ENCODE data around the gene PRDX3.

Gene PRDX3

GRCh38 chr10:119178372-119179119, at the start of gene PRDX3:
Gene PRDX3, minus strand, starts transcription at chr10:119178812. Its CDS starts 22 bp downstream, at chr10:119178790.
- ATAC-seq, result peak; percentile 99
- TF ChIP-seq TSHZ2 (CRISPR knock-in tag; IDR thresholded peaks at IDR 0.05) (no peak), TCF4 (CRISPR knock-in tag; IDR thresholded peaks at IDR 0.05; ENCODE audit: borderline replicate concordance) (no peak), GLIS3 (CRISPR knock-in tag; IDR thresholded peaks at IDR 0.05) (no peak), TOX (CRISPR knock-in tag; IDR thresholded peaks at IDR 0.05; ENCODE audit: borderline replicate concordance) (no peak), PPARA (CRISPR knock-in tag; IDR thresholded peaks at IDR 0.05; ENCODE audit: borderline replicate concordance) (no peak), CSDC2 (CRISPR knock-in tag; IDR thresholded peaks at IDR 0.05) (no peak)

DNA sequence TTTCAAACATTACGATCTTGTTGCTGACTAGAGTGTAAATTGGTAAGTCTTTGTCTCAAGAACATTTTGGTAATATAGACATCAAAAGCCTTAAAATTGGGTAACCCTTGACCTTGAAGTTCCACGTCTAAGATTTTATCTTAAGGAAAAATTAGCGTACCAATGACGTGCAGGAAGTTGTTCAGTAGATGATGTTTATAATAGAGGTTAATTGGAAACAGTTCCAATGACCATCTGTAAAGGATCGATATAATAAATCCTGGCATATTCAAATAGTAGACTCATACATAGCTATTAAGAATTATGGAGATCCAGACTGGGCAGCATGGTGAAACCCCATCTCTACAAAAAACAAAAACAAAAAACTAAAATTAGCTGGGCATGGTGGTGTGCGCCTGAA, 49.2 kb upstream of the PRDX3 start:
- peak; percentile 72 for ATAC-seq
- TF ChIP-seq TCF4 (CRISPR knock-in tag; IDR thresholded peaks at IDR 0.05; ENCODE audit: borderline replicate concordance), result peak; percentile 77
- no peak for TF ChIP-seq RARB (CRISPR knock-in tag; IDR thresholded peaks at IDR 0.05)
- TF ChIP-seq TOX (CRISPR knock-in tag; IDR thresholded peaks at IDR 0.05; ENCODE audit: borderline replicate concordance), result peak; percentile 86

DNA sequence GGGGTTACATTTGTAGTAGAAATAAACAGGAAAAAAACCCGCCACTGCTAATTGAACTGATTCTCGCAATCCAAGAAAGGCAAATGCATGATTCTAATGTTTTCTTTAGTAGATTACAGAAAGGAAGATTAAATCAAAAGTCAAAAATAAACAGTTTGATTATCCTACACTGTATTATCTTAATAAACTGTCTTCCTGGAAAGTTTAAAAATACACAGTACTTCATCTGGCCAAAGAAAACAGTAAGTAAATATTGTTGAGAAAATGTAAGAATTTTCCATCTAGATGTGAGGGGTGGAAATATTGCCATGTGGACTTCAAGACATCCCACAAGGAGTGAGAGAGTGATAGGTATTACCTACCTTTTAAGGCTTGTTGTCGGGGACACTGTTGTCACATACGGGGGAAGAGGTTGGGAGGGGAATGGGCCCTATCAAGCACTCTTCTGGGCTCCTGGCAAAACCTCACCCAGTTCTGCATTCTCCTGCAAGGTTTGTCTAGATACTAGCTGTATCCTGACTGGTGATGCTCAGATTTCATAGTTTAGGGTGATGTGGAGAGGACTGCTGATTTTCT, 46.6 kb upstream of the PRDX3 start:
- TF ChIP-seq OSR1 (CRISPR knock-in tag; IDR thresholded peaks at IDR 0.05) (no peak), TSHZ2 (CRISPR knock-in tag; IDR thresholded peaks at IDR 0.05) (no peak), ISL1 (CRISPR knock-in tag; IDR thresholded peaks at IDR 0.05) (peak; percentile 35; the same call in 1 of the 2 replicates)
- no peak for ATAC-seq

DNA sequence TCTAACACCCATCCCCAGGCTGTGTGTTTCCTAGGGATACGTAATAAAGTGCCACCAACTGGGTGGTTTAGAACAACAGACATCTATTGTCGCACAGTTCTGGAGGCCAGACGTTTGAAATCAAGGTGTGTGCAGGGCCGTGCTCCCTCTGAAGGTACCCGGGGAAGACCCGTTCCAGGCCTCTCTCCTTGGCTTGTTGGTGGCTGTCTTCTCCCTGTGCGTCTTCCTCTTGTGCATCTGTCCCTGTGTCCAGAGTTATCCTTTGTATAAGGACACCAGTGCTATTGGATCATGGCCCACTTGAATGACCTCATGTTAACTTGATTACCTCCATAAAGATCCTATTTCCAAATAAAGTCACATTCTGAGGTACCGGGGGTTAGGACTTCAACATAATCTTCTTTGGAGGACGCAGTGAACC, 44.4 kb upstream of the PRDX3 start:
- no peak for ATAC-seq
- TF ChIP-seq SNAI2 (CRISPR knock-in tag; IDR thresholded peaks at IDR 0.05), result no peak
- TF ChIP-seq ESRRG (CRISPR knock-in tag; IDR thresholded peaks at IDR 0.05), result no peak
- no peak for TF ChIP-seq GLIS3 (CRISPR knock-in tag; IDR thresholded peaks at IDR 0.05)
- TF ChIP-seq CSDC2 (CRISPR knock-in tag; IDR thresholded peaks at IDR 0.05), result no peak
- TF ChIP-seq TOX (CRISPR knock-in tag; IDR thresholded peaks at IDR 0.05; ENCODE audit: borderline replicate concordance), result no peak
- no peak for TF ChIP-seq ZFP3 (CRISPR knock-in tag; IDR thresholded peaks at IDR 0.05)
- TF ChIP-seq ARNTL (CRISPR knock-in tag; IDR thresholded peaks at IDR 0.05; ENCODE audit: borderline replicate concordance, low read depth), result no peak
- TF ChIP-seq, protein P1, sequence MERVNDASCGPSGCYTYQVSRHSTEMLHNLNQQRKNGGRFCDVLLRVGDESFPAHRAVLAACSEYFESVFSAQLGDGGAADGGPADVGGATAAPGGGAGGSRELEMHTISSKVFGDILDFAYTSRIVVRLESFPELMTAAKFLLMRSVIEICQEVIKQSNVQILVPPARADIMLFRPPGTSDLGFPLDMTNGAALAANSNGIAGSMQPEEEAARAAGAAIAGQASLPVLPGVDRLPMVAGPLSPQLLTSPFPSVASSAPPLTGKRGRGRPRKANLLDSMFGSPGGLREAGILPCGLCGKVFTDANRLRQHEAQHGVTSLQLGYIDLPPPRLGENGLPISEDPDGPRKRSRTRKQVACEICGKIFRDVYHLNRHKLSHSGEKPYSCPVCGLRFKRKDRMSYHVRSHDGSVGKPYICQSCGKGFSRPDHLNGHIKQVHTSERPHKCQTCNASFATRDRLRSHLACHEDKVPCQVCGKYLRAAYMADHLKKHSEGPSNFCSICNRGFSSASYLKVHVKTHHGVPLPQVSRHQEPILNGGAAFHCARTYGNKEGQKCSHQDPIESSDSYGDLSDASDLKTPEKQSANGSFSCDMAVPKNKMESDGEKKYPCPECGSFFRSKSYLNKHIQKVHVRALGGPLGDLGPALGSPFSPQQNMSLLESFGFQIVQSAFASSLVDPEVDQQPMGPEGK (CRISPR knock-in tag; IDR thresholded peaks at IDR 0.05; ENCODE audit: borderline replicate concordance), result no peak

DNA sequence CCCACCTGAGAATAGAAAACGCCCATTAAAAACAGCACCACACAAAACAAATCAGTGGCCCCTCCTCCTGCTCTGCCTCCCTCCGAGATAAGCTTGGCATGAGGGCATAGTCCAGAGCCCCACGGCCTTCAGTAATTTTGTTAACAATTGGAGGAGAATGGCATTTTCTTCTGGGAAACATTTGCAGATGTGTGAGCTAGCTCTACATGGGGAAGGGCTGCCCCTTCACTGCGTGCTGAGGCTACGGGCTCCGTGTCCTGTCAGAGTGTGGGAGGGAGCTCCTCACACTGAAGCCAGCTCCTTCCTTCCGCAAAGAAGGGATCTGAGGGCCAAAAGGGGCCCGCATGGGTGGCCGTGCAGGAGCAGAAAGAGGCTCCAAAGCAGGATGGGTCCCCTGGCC, 43.9 kb upstream of the PRDX3 start:
- ATAC-seq, result peak; percentile 76
- TF ChIP-seq ZFP30 (CRISPR knock-in tag; IDR thresholded peaks at IDR 0.05), result no peak
- no peak for TF ChIP-seq ZFP3 (CRISPR knock-in tag; IDR thresholded peaks at IDR 0.05)
- TF ChIP-seq TSHZ2 (CRISPR knock-in tag; IDR thresholded peaks at IDR 0.05), result 0 out of 2 replicates have a peak, but pooled peaks have one; percentile 28
- TF ChIP-seq, protein P2, sequence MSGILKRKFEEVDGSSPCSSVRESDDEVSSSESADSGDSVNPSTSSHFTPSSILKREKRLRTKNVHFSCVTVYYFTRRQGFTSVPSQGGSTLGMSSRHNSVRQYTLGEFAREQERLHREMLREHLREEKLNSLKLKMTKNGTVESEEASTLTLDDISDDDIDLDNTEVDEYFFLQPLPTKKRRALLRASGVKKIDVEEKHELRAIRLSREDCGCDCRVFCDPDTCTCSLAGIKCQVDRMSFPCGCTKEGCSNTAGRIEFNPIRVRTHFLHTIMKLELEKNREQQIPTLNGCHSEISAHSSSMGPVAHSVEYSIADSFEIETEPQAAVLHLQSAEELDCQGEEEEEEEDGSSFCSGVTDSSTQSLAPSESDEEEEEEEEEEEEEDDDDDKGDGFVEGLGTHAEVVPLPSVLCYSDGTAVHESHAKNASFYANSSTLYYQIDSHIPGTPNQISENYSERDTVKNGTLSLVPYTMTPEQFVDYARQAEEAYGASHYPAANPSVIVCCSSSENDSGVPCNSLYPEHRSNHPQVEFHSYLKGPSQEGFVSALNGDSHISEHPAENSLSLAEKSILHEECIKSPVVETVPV (CRISPR knock-in tag; IDR thresholded peaks at IDR 0.05), result no peak
- TF ChIP-seq, protein P1 (CRISPR knock-in tag; IDR thresholded peaks at IDR 0.05; ENCODE audit: borderline replicate concordance), result no peak
- TF ChIP-seq ZNF70 (CRISPR knock-in tag; IDR thresholded peaks at IDR 0.05), result no peak
- no peak for TF ChIP-seq ZNF565 (CRISPR knock-in tag; conservative IDR thresholded peaks at IDR 0.05; ENCODE audit: low read depth)
- TF ChIP-seq SNAI2 (CRISPR knock-in tag; IDR thresholded peaks at IDR 0.05), result no peak

All from SK-N-SH treated with all-trans-retinoic acid at 6 μM for 48 hours (cell line).